GOT3 (cell line): ENCODE results near the gene CEP41.
"Not testable (repeated sequence)": the region's sequence is repeated elsewhere in the genome, so short reads cannot be mapped to it uniquely, and the experiment has no call there.

ENCODE experiments used
- DNase-seq: peaks from one replicate; lab custom pipeline; 2025; ENCODE audit warnings: mixed read lengths; lab: John Stamatoyannopoulos, UW

The CEP41 gene

DNA sequence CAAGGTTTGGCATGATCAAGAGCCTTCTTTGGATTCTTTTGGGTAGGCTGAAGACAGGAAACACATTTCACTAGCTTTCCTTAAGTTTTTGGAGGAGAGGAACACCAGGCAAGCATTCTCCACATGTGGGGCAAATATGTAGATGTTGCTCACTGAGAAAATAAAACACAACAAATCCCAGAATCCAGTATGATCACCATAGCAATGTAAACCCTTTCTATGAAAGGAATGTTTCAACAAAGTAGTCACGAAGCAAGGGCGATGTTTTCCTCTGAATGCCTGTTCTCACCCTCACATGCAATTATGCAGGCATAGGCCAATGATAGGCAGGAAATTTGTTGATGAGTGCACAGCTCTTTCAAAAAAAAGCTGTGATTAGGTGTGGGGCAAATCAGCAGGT lies 20.5 kb upstream of the CEP41 start:
- DNase-seq: no peak

- DNase-seq: no peak
These were observed 17.4 kb upstream of the CEP41 start for GRCh38 chr7:130458257-130458656.

DNA sequence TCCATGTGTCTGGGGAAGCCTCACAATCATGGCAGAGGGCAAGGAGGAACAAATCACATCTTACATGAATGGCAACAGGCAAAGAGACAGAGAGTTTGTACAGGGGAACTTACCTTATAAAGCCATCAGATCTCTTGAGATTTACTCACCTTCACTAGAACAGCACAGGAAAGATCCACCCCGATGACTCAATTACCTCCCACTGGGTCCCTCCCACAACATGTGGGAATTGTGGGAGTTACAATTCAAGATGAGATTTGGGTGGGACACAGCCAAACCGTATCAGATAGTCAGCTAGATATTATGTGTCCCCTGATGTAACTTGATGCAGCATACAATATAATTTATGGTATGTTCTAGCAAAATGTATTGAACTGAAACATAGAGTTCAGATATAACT lies 14.1 kb upstream of the CEP41 start:
- no peak for DNase-seq

- no peak for DNase-seq
These were observed 12.1 kb upstream of the CEP41 start for GRCh38 chr7:130452951-130453350.

DNA sequence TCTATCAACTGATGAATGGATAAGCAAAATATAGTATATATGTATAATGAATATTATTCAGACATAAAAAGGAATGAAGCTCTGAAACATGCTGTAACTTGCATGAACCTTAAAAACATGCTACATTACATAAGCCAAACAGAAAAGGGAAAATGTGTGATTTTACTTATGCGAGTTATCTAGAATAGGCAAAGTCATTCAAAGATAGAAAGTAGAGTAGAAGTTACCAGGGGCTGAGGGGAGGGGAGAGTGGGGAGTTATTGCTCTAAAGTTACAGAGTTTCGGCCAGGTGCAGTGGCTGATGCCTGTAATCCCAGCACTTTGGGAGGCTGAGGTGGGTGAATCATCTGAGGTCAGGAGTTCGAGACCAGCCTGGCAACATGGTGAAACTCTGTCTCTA lies 10.5 kb upstream of the CEP41 start:
- not testable (repeated sequence) for DNase-seq

DNA sequence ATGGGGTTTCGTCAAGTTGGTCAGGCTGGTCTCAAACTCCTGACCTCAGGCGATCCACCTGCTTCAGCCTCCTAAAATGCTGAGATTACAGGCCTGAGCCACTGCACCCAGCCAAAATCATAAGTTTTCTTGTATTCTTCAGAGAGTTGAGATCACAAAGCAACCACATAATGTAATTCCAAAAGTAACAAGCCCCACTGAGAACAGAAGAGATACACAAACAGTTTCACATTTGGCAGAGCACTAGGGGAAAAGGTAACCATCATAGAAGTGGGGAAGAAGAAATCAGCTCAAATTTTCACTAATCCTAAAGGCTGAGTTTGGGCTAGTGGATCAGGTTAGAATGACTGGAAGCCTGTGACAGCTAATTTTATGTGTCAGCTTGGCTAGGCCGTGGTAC lies 5.4 kb upstream of the CEP41 start:
- DNase-seq: no peak

- no peak for DNase-seq
These were observed 4.1 kb upstream of the CEP41 start for GRCh38 chr7:130444751-130445407.

DNA sequence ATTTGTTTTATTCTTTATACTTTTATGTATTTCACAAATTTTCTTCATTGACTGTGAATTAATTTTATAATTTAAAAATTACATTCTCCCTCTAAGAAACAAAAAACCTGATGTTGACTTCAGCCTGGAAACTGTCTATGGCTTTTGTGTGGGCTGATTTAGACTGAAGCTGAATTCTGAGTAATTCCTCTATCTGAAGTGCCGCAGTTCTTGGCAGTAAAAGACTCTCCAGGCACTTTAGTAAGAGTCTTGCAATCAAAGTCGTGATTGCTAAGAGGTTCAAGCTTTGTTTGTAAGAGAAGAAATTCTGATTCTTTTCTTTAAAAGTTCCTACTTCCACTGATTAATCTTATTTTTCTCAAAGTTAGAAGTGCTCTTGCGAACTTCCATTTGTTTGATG lies 3.4 kb upstream of the CEP41 start:
- DNase-seq: no peak

GRCh38 chr7:130442601-130443000 lies 1.8 kb upstream of the CEP41 start:
- DNase-seq: no peak

DNA sequence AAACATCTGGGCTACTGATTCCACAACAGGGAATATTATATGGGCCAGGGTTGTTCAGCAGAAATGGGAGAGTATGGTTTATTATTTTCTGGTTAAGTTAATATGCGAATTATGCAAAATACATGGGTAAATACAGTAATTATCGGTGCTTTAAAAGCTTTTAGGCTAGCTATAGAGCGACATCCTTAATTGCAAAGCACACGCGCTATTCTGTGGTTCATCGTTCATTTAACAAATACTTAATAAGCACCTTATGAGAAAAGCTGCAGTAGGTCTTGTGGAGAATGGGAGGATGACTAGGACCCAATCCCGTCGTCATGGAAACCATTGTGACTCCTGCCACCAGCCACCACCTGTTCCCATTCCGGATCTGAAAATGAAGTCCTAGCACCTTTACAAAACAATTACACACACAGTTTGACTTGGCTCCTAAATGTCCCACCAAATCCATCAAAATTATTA lies 623 bp upstream of the CEP41 start:
- no peak for DNase-seq

DNA sequence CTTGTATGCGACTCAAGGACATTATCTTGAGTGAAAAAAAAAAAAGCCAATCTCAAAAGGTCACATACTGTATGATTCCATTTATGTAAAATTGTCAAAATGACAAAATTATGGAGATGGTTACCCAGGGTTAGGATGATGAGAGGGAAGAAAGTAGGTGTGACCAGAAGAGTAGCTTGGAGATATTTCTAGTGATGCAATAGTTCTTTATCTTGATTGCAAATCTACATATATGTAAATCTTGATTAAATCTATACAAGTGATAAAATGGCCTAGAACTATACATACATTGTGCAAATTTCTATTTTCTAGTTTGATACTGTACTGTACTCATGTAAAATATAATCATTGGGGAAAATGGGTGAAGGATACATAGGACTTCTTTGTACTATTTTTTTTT lies 4.6 kb downstream of the CEP41 start:
- no peak for DNase-seq

DNA sequence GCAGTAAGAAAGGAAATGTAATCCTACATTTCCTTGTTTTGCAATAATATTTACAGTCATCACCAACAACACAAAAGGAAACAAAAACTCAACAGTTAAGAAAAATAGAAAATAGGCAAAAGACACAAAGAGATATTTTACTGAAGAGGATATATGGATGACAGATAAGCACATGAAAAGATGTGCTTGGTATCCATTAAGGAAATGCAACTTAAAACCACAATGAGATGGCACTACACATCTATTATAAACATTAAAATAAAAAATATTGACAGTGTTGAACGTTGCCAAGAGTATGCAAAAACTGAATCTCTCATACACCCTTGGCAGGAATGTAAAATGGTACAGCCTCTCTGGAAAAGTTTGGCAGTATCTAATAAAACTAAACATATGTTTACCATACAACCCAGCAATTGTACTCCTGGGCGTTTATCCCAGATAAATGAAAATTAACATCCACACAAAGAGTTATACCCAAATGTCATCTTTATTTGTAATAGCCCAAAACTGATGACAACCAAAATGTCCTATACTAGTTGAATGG lies 5.4 kb downstream of the CEP41 start:
- no peak for DNase-seq

GRCh38 chr7:130433301-130433700 lies 7.5 kb downstream of the CEP41 start:
- no peak for DNase-seq

- DNase-seq: no peak
These were observed 7.9 kb downstream of the CEP41 start for GRCh38 chr7:130432886-130433285.

DNA sequence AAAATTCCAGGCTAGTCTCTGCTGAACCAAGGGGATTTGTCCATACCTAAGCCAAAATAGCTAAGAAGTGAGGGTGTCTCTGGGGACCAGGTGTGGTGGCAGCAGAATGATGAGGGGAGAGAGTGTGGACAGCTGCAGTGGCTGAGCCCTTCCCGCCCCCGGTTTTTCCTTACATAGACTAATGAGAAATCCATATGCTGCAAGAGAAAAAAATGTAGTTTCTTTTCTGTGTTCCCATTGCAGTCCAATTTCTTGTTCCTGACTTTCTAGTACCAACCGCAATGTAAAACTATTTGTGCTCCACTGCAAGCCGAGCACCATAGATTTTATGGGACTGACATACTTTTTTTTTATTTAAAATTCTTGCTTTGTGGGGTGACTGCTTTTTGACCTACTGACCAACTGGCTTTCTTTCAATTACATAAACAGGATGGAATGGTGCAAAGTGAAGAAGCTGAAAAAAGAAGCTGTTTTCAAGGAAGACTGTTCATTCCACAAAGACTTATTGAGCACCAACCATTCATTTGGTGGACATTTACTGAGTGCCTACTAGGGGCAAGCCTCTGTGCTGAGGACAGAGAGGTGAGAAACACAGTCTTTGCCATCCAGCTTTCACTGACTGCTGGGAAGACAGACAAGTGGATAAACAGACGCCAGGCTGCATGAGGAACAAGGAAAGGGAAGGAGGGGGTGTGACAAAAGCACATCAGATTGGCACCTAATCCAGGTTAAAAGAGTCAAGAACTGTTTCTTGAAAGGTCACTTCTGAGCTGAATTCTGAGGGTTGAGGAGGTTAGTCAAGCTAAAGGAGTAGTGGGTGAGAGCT lies 9.8 kb downstream of the CEP41 start:
- DNase-seq: no peak

DNA sequence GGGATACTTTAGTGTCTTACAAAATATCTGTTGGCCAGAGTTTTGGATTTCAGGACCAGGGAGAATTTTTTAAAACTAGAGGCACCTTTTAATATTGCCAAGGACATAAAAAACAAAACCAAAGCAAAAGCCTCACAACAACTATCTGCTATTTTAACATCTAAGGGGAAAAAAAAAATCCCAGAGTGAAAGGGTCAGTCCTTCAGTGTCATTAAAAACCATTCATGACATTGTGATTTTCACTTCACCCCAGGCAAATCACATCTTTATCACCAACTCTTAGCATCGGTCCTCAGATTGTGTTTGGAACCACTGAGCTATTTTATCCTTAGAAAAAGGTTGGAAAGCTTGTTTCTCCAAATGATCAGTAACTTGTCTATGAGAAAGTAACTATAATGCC lies 10.7 kb downstream of the CEP41 start:
- no peak for DNase-seq

DNA sequence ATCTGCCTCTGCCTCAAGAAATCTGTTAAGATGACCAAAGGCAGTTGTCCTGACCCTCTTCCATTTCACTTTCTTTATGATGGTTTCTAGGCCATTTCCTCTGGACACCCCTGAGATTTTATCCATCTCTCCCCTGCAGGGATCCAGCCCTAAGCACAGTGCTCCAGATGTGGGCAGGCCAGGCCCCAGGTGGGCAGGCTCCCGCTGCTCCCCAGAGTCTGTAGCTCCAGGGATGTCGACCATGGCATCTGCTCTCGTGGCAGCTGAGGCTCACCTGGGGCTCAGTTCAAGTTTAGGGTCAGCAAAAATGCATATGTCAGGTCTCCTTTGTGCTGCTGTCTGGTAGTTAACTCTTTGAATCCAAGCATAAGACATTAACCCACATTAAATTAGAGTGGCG lies 11.8 kb downstream of the CEP41 start:
- DNase-seq: no peak

DNA sequence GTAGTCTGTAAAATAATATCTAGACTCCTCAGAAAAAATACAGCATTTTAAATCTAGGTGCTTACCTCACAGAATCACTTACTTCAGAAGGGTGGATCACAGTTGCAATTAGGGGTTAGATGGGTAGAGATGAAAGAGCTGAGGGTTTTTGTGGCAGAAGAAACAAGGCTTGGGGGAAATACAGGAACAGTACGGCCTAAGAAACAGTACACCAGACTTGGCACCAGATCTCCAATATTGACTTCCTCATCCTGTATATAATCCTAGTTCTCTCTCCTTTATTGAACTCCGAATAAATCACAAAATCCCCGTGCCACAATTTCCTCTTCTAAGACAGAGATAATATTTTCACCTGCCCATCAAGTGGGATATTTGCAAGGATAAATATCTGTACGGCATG lies 14.3 kb downstream of the CEP41 start:
- no peak for DNase-seq

DNA sequence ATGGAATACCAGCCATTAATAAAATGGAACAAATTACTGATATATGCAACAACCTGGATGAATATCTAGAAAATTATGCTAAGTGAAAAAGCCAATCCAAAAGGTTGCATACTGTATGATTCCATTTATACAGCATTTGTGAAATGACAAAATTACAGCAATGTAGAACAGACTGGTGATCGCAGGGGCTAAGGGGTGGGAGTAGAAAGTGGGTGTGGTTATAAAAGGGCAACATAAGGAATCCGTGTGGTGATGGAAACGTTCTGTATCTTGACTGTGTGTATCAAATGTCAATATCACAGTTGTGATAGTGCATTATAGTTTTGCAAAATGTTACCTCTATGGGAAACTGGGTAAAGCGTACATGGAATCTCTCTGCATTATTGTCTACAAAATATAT lies 15.0 kb downstream of the CEP41 start:
- no peak for DNase-seq

DNA sequence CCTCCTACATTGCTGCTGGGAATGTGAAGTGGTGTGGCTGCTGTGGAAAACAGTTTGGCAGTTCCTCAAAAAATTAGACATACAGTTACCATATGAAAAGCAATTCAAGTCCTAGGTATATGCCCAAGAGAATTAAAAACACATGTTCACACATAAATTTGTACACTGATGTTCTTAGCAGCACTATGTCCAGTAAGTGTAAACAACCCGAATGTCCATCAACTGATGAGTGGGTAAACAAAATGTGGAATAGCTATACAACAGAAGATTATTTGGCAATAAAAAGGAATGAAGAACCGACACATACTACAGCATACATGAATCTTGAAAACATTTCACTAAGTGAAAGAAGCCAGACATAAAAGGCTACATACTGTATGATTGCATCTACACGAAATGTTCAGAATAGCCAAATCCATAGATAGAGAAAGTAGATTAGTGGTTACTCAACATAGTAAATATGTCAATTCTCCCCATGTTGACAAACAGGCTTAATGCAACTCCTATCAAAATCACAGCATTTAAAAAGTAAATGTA lies 17.2 kb downstream of the CEP41 start:
- DNase-seq: no peak

GRCh38 chr7:130421684-130422083 lies 19.1 kb downstream of the CEP41 start:
- DNase-seq: no peak

GRCh38 chr7:130420943-130421578 lies 19.8 kb downstream of the CEP41 start:
- DNase-seq: no peak

GRCh38 chr7:130419658-130420057 lies 21.2 kb downstream of the CEP41 start:
- no peak for DNase-seq
